Measurements from ENCODE around the gene APC.

DNA sequence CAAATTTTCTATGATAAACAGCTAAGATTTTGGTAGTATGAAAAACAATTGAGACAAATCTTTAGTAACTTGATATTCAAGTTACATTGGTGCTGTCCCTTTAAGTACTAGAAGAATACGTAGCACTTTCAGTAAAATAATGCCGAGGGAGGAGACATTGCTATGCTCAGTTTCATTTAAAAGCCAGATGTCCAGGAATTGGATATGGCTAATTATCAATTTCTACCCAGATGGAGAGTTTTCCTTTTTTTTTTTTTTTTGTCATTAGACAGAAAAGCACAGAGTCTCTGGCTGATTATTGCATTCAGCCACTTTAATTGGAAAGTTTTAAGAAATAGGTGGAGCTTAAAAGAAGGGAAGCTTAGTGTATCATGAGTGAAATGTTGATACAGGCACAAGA is 40.4 kb upstream of the APC start:
- TF ChIP-seq CTCF (IDR thresholded peaks at IDR 0.05) (no peak), POLR2A (IDR thresholded peaks at IDR 0.05) (no peak)

Measured in testis (tissue), 2 donors.